Omental fat pad (tissue), 4 donors: ENCODE results near the gene GP5. TPM values are rescaled to one million over a fixed set of nuclear protein-coding genes. Genes with fewer than 3 reads are reported as not detected.

Source experiments
- ATAC-seq: fragments of 150-250 bp; one replicate; pipeline ENCODE4 v1.9.1; 2016; ENCODE audit warnings: mild to moderate bottlenecking, moderate library complexity; ENCODE audit not compliant: low FRiP score
- DNase-seq: peaks from one replicate; pipeline ENCODE4 v3.0.0-alpha.2; 2019; ENCODE audit warnings: low spot score
- total RNA-seq, 4 donors: library from RNA; depleted of rRNA; stranded (reverse); fragments of >200 nt; gene quantifications; one replicate each; pipeline ENCODE4 v1.1.0, GENCODE V29; 2016
- TF ChIP-seq, protein P1 (sequence below), 3 donors: fragments of 450-650 bp; IDR thresholded peaks; one replicate each; pipeline ENCODE4 v1.5.1; 2016 to 2017; ENCODE audit warnings: antibody characterized with exemption in 3 of 3, mild to moderate bottlenecking in 3 of 3, moderate library complexity in 2 of 3

Gene GP5
- total RNA-seq, 4 donors from 2014 or later = 0.19 to 0.96 TPM; not detected in 2

DNA sequence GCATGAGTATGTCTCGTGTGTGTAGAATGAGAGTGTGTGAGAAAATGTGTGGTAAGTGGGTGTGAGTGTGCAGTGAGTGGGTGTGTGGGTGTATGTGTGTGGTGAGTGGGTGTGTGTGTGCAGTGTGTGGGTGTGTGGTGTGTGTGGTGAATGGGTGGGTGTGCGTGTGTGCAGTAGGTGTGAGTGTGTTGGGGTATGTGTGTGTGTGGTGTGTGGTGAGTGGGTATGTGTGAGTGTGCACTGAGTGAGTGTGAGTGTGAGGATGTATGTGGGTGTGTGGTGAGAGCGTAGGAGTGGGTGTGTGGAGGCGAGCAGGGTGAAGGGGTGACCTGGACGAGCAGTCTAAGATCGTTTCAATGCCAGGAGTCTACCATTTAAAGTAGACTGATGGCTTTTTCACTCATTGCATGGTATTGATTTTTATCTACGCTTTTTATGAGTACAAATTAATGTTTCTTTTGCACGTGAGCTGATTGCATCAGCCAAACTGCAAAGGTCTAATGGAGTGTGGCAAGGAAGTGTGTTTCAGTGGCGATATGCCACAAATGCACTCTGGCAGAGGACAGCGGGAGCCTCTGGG, 46.3 kb downstream of the GP5 start:
- TF ChIP-seq, protein P1, sequence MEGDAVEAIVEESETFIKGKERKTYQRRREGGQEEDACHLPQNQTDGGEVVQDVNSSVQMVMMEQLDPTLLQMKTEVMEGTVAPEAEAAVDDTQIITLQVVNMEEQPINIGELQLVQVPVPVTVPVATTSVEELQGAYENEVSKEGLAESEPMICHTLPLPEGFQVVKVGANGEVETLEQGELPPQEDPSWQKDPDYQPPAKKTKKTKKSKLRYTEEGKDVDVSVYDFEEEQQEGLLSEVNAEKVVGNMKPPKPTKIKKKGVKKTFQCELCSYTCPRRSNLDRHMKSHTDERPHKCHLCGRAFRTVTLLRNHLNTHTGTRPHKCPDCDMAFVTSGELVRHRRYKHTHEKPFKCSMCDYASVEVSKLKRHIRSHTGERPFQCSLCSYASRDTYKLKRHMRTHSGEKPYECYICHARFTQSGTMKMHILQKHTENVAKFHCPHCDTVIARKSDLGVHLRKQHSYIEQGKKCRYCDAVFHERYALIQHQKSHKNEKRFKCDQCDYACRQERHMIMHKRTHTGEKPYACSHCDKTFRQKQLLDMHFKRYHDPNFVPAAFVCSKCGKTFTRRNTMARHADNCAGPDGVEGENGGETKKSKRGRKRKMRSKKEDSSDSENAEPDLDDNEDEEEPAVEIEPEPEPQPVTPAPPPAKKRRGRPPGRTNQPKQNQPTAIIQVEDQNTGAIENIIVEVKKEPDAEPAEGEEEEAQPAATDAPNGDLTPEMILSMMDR (IDR thresholded peaks at IDR 0.05) = no peak
- DNase-seq (no peak), ATAC-seq (no peak)

DNA sequence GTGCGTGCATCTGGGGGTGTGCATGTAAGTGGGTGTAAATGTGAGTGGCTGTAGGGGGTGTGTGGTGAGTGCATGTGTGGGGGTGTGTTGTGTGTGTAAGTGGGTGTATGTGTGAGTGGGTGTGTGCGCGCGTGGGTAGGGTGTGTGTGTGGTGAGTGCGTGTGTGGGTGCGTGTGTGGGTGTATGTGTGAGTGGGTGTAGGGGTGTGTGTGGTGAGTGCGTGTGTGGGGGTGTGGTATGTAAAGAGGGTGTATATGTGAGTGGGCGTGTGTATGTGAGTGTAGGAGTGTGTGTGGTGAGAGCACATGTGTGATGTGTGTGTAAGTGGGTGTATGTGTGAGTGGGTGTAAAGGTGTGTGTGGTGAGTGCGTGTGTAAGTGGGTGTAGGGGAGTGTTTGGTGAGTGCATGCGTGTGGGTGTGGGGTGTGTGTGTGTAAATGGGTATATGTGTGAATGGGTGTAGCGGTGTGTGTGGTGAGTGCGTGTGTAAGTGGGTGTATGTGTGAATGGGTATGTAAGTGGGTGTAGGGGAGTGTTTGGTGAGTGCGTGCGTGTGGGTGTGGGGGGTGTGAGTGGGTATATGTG, 47.0 kb downstream of the GP5 start:
- DNase-seq (no peak), ATAC-seq (no peak)
- TF ChIP-seq, protein P1 (IDR thresholded peaks at IDR 0.05) = no peak

DNA sequence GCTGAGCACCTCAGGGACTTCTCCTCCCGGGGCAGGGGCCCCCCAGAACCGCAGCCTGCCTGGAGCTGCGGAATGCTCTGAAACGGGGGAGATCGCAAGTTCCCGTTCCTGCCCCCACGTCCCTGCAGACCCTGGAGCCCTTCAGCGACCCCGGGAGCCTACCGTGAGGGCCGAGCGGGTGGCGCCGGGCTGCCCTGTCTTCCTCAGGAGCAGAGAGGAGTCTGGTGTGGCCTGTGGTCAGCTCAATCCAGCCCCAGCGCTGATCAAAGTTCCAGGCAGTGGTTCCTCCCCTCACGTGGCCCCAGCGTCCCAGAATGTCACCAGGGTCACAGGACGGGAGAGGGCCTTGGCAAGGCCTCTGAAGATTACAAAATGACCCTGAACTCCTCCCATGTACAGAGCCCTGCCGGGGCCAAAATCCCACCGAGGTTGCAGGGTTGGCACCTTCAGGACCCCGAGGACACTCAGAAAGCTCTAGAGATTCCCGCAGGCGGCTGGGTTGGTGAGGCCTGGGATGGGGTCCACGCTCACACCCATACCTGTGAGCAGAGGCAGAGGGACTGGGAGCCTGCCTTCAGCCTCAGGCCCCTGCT, 47.9 kb downstream of the GP5 start, which contains the start of gene CPN2:
TSS of gene CPN2 (minus strand) at position 249 of the 593 bp plus-strand sequence. CDS start 8,626 bp downstream, outside the sequence.
- TF ChIP-seq, protein P1 (IDR thresholded peaks at IDR 0.05) = no peak
- no peak for DNase-seq
- ATAC-seq = no peak

DNA sequence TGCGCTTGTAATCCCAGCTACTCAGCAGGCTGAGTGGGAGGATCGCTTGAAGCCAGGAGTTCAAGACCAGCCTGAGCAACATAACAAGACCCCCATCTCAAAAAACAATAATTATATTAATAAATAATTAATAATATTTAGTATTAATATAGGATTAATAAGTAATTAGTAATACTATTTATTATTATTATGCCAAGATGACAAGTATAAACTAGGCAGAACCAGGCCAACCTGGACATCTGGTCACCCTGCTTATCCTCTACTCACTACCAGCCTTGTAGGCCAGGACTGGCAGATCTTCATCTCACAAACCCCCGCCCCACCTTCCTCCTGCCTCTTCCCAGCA, 48.4 kb downstream of the GP5 start:
- TF ChIP-seq, protein P1 (IDR thresholded peaks at IDR 0.05) = no peak
- DNase-seq (no peak), ATAC-seq (no peak)

- TF ChIP-seq, protein P1 (IDR thresholded peaks at IDR 0.05) = no peak
- no peak for ATAC-seq
- no peak for DNase-seq
These were observed 50.7 kb downstream of the GP5 start for GRCh38 chr3:194348354-194348753.

- DNase-seq (no peak), ATAC-seq (no peak)
- TF ChIP-seq, protein P1 (IDR thresholded peaks at IDR 0.05) = no peak
These were observed 52.4 kb downstream of the GP5 start for GRCh38 chr3:194346621-194347020.

- TF ChIP-seq, protein P1 (IDR thresholded peaks at IDR 0.05) = no peak
- DNase-seq (no peak), ATAC-seq (no peak)
These were observed 53.0 kb downstream of the GP5 start for GRCh38 chr3:194346035-194346434.
